Measurements from ENCODE around the gene CLOCK. TPM values are rescaled to one million over a fixed set of nuclear protein-coding genes. Genes with fewer than 3 reads are reported as not detected.

The CLOCK gene
- total RNA-seq, 2 donors from 2014 or later: 18.4 to 20.8 TPM

DNA sequence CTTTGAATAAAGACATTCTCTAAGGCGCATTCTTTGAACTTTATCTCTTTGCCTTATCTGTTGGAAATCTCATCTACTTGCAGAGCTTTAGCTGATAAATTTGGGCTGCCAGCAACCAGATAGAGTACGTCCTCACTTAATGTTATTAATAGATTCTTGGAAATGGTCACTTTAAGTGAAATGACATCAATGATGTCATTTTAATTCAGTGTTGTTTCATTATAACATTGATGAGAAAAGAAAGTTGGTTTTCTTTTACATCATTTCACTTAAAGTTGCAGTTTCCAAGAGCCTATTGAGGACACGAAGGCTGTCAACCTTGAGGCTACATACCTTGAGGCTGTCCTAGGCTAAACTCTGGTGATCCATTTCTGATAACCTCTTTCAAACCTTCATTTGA lies 141.6 kb downstream of the CLOCK start:
- Histone ChIP-seq H3K4me1 (no peaks in the 10 kb centered on the region), H3K27me3 (no peaks in the 10 kb centered on the region), H3K9me3 (no peaks in the 10 kb centered on the region), H3K9ac (ENCODE audit: low read depth in 2 of 2, low read length in 2 of 2) (no peak overlapping the region), H3K27ac (no peak overlapping the region), H3K36me3 (no peaks in the 10 kb centered on the region), H3K4me3 (no peak overlapping the region)
- intact Hi-C loops (cut with DNase I): no loop called here
- no peak for DNase-seq
- TF ChIP-seq, protein P1, sequence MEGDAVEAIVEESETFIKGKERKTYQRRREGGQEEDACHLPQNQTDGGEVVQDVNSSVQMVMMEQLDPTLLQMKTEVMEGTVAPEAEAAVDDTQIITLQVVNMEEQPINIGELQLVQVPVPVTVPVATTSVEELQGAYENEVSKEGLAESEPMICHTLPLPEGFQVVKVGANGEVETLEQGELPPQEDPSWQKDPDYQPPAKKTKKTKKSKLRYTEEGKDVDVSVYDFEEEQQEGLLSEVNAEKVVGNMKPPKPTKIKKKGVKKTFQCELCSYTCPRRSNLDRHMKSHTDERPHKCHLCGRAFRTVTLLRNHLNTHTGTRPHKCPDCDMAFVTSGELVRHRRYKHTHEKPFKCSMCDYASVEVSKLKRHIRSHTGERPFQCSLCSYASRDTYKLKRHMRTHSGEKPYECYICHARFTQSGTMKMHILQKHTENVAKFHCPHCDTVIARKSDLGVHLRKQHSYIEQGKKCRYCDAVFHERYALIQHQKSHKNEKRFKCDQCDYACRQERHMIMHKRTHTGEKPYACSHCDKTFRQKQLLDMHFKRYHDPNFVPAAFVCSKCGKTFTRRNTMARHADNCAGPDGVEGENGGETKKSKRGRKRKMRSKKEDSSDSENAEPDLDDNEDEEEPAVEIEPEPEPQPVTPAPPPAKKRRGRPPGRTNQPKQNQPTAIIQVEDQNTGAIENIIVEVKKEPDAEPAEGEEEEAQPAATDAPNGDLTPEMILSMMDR (IDR thresholded peaks at IDR 0.05): no peak

DNA sequence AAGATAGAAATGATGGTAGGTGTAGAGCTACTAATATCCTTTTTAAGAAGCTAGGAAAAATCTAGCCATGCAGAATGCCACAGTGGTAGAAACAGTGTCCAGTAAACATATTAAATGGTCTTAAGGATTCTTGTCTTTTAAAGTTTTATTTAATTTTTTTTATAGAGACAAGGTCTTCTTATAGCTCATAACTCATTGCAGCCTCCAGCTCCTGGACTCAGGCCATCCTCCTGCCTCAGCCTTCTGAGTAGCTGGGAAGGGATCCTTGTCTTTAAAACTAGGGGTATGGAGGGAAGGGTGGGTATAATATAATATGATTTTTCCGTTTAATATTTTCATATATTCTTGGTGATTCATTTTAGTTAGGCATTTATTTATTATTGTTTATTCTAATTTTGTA lies 147.1 kb downstream of the CLOCK start:
- Histone ChIP-seq H3K9me3 (no peaks in the 10 kb centered on the region), H3K4me1 (peaks cover 9% of the 10 kb centered on the region), H3K36me3 (no peaks in the 10 kb centered on the region), H3K27ac (no peak overlapping the region), H3K4me3 (no peak overlapping the region), H3K27me3 (no peaks in the 10 kb centered on the region), H3K9ac (ENCODE audit: low read depth in 2 of 2, low read length in 2 of 2) (no peak overlapping the region)
- intact Hi-C loops (cut with DNase I): loop anchor here (5.0 kb wide), 1 partner anchor 52 kb away; the partner anchor contains the start of gene SRD5A3
- TF ChIP-seq, protein P1 (IDR thresholded peaks at IDR 0.05): no peak
- DNase-seq: no peak

DNA sequence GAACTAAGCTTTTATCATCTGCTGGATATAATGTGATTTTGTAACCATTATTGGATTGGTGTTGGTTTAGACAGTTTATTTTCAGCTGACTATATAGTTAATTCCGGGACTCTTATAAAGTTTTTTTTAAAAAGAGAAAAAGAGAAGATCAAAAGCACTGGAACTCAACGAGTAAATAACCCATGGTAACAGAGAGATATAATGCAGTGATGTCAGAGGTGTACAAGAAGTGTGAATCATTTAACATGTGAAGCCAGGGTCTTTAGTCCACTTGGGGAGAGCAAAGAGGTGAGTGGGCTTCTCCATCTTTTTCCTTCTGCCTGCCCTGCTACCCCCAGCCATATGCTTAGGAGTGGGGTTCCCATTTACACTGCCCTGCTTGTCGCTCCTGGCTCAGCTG lies 147.7 kb downstream of the CLOCK start:
- TF ChIP-seq, protein P1 (IDR thresholded peaks at IDR 0.05): no peak
- H3K27me3 ChIP-seq: no peaks in the 10 kb centered on the region
- H3K27ac ChIP-seq: no peak overlapping the region
- H3K9me3 ChIP-seq: no peaks in the 10 kb centered on the region
- peaks cover 9% of the 10 kb centered on the region for H3K4me1 ChIP-seq
- H3K4me3 ChIP-seq: no peak overlapping the region
- intact Hi-C loops (cut with DNase I): loop anchor here (5.0 kb wide), 1 partner anchor 52 kb away; the partner anchor contains the start of gene SRD5A3
- no peak overlapping the region for H3K9ac ChIP-seq (ENCODE audit: low read depth in 2 of 2, low read length in 2 of 2)
- no peak for DNase-seq
- no peaks in the 10 kb centered on the region for H3K36me3 ChIP-seq

DNA sequence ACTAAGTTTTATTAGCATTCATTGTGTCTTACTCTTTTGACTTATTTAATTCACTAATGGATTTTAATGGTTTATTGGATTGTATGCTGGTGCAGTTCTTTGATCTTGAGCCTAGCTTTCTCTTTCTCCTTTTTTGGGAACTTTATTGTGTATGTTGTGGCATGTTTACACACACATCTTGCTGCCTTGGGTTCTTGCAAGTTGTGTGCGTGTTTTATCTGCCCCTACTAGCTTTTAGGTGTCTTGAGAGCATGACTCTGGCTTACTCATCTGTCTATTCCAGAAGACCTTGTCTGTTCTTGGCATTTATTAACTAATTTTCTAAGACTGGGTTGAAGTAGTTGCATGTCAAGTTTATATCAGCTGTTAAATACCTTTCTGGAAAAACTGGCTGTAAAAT lies 148.2 kb downstream of the CLOCK start:
- TF ChIP-seq, protein P1 (IDR thresholded peaks at IDR 0.05): no peak
- intact Hi-C loops (cut with DNase I): loop anchor here (5.0 kb wide), 1 partner anchor 51 kb away; the partner anchor contains the start of gene SRD5A3
- H3K4me3 ChIP-seq: peak overlapping the region; percentile 97

DNA sequence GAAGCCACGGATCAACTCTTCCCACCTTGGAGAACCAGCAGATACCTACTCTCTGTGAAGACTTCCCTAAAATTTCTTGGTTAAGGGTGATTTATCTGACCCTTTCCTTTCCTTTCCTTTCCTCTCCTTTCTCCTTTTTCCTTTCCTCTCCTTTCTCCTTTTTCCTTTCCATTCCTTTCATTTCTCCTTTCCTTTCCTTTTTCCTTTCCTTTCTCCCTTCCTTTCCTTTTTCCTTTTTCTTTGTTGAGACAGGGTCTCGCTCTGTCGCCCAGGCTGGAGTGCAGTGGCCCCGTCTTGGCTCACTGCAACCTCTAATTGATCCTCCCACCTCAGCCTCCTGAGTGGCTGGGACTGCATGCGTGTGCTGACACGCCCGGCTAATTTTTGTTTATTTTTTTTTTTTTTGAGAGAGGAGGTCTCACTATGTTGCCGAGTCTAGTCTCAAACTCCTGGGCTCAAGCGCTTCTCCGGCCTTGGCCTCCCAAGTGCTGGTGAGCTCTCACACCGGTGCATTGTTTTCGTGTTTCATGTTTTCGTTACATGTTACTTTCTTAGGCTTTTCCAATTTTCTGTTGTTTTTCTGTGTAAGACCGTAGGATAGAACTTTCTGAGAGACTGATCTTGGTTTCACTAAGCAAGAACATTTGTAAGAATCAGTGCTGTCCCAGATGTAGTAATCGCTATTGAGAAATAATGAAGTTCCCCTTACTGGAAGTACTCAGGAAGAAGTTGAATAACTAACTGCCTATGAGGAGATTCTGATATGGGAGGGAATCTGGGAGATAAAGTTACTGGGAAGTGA lies 149.0 kb downstream of the CLOCK start:
- Histone ChIP-seq H3K9ac (ENCODE audit: low read depth in 2 of 2, low read length in 2 of 2) (peak overlapping the region in 1 of 2 donors; percentile 82), H3K9me3 (no peaks in the 10 kb centered on the region), H3K27ac (peak overlapping the region; percentile 100), H3K4me3 (peak overlapping the region; percentile 97), H3K4me1 (peaks cover 9% of the 10 kb centered on the region), H3K36me3 (no peaks in the 10 kb centered on the region), H3K27me3 (no peaks in the 10 kb centered on the region)
- TF ChIP-seq, protein P1 (IDR thresholded peaks at IDR 0.05): no peak
- intact Hi-C loops (cut with DNase I): loop anchor here (5.0 kb wide), 1 partner anchor 50 kb away; the partner anchor contains the start of gene SRD5A3
- DNase-seq: no peak

More for the DNA sequence above, 148.2 kb downstream of the CLOCK start:
- DNase-seq: no peak
- H3K9me3 ChIP-seq: no peaks in the 10 kb centered on the region
- H3K27ac ChIP-seq: peak overlapping the region; percentile 100
- no peaks in the 10 kb centered on the region for H3K36me3 ChIP-seq
- no peaks in the 10 kb centered on the region for H3K27me3 ChIP-seq
- peak overlapping the region in 1 of 2 donors; percentile 23 for H3K9ac ChIP-seq (ENCODE audit: low read depth in 2 of 2, low read length in 2 of 2)
- peaks cover 9% of the 10 kb centered on the region for H3K4me1 ChIP-seq
